GM12801 (cell line): ENCODE measurements around the gene ELOVL6.

Experiments used
- TF ChIP-seq, protein P1 (sequence below): IDR thresholded peaks from one replicate; pipeline ENCODE4 v1.5.1; 2011; ENCODE audit warnings: control low read depth; ENCODE audit not compliant: insufficient read length; ENCODE audit errors: extremely low read depth

Gene ELOVL6

DNA sequence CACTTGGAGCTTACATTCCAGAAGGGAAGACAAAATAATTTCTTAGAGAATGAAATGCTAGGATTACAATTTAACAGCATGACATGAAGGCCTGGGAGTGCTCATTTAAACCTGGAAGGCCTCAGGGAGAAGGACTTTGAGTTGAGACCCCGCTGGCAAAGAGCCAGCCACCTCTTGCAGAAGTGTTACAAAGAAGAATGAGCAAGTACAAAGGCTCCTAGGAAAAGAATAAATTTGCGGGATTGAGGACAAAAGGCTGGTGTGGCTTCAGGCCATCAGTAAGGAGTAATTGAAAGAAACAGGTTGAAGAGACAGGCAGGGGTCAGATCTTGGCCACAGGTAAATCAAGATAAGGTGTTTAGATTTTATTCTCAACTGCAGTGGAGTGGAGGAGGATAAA lies 3.1 kb upstream of the ELOVL6 start:
- TF ChIP-seq, protein P1, sequence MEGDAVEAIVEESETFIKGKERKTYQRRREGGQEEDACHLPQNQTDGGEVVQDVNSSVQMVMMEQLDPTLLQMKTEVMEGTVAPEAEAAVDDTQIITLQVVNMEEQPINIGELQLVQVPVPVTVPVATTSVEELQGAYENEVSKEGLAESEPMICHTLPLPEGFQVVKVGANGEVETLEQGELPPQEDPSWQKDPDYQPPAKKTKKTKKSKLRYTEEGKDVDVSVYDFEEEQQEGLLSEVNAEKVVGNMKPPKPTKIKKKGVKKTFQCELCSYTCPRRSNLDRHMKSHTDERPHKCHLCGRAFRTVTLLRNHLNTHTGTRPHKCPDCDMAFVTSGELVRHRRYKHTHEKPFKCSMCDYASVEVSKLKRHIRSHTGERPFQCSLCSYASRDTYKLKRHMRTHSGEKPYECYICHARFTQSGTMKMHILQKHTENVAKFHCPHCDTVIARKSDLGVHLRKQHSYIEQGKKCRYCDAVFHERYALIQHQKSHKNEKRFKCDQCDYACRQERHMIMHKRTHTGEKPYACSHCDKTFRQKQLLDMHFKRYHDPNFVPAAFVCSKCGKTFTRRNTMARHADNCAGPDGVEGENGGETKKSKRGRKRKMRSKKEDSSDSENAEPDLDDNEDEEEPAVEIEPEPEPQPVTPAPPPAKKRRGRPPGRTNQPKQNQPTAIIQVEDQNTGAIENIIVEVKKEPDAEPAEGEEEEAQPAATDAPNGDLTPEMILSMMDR: no peak

DNA sequence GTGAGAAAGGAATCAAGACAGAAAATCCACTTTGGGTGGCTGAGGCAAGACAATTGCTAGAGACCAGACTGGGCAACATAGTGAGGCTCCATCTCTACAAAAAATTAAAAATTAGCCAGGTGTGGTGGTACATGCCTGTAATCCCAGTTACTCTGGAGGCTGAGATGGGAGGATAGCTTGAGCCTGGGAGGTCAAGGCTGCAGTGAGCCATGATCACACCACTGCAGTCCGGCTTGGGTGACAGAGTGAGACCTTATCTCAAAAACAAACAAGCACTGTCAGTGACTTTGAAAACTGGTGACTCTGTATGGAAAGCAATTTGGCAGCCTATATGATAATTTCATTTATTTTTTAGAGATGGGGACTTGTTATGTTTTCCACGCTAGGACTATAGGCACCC lies 2.3 kb upstream of the ELOVL6 start:
- TF ChIP-seq, protein P1: no peak

DNA sequence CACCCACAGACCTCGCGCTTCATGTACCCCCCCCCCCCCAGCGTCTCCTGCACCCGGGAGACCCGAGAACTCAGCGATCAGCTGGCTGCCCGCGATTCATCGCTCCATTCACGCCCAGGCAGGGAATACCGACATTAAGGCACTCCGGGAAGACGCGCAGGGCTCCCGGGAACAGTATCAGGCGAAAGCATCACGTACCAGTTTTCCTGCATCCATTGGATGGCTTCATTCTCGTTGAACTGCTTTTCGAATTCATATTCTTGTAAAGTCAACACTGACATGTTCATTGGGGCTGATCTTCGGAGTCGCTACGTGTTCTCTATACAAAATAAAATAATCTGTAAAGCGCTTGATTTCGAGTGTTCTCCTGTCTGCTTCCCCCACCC lies 373 bp downstream of the ELOVL6 start:
- TF ChIP-seq, protein P1: no peak

DNA sequence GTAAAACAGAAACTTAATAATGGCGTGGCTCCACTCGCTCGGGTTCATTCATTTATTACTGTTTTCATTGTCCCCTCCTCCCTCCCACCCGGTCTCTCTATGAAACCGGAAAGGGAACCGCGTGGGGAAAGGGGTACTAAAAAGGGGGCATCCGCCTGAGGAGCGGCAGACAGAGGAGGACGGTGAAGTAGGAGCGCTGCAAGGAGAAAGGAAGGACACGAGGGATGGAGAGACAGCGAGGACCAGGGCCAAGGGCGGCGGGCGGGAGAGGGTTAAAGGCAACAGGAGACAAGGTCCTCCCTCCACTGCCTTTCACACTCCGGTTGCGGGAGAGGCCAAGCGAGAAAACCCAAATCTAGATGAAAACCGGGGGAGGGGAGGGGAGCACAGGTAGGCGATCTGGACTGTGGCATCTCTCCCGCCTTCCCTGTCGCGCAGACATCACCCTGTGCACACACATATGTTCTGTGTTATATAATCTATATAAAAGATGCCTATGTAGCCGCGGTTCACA lies 829 bp downstream of the ELOVL6 start:
- TF ChIP-seq, protein P1: no peak

DNA sequence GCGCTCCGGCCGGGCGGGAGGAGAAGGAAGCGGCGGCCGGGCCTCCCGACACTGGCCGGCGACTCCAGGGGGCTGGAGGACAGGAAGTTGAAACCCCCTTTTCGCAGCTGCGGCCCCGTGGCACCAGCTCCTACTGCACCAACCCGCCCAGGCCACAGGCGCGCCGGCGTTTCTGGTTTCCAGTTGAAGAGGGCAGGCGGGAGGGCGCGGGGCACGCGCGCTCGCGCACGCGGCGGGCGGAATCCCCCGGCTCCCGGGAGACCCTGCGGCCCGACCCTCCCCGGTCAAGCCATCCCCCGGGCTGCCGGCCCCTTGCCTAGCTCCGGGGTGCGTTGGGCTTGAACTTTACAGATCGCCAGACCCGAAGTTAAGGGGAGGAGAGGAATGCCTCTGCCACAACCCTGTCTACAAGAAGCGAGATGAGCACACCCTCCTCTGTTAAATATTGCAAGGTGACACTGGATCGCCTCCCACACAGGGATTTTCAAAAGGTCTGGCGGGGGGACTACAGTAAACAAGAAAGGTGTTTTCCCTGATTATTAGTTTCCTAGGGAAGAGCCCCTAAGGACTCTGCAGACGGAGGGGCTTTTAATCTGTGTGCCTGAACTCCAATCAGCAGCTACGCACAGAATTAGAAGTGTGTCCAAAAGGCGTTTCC lies 1.4 kb downstream of the ELOVL6 start:
- TF ChIP-seq, protein P1: no peak

DNA sequence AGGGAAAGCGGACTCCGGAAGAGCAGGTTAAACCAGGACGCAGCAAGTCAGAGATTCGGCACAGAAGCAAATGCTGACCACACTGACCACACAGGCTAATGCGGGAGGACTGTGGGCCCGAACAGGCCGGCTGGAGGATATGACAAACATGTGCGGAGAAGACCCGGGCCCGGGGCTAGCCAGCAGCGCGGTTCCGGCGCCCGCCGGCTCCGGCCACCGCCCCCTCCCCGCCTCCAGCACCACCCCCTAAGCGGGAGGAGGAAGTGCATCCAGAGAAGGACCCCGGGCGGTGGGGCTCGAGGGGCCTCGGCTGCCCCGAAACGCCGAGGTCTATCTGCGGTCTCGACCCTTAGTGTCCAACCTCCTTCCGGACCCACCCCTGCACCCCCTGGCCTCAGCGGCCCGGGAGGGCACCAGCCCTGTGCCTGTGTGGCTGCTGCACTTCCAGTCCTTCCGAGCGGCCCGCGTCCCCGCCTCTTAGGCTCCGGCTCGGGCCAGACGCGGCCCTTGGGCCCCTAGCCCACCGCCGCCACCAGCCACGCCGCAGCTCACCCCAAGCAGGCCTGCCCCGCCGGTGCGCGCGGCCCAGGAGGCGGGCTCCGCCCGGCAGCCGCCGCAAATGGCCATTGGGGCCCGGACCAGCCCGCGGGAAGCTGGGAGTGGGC lies 2.1 kb downstream of the ELOVL6 start:
- TF ChIP-seq, protein P1: no peak

DNA sequence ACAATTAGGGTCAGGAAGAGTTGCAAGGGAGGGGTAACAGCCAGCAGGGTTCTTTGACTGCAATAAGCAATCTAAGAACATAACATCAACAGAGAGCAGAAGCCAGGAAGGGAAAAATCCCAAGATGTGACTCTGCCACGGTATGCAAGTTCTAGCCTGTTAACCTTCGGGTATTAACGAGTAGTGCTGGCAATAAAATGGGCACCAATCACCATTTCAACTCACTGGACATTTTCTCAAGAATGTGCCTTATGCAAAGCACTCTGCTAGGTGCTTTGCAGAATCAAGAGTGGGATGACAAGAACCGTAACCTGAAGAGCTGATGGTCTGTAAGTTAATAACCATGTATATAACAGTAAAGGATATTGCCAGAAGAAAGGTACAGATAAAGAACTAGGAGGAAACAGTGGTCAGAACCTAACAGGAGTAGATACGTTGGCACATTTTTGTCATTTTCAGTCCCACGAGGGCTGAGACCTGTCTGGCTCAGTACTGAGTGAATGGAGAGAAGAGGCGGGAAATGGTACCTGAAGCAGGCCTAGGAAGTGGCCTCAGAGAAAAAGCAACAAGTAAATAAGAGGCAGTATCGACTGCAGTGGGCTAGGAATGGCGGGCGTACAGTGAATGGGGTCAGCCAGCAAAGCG lies 2.7 kb downstream of the ELOVL6 start:
- TF ChIP-seq, protein P1: no peak
